Heart right ventricle (tissue), 16 donors: Measurements from ENCODE around the gene ALKBH1. TPM values are rescaled to one million over a fixed set of nuclear protein-coding genes. Genes with fewer than 3 reads are reported as not detected.

ENCODE experiments used
- ATAC-seq, 8 donors: fragments of 200-7000 bp; cut with Tn5 transposase; one replicate each; pipeline ENCODE4 v1.9.1; 2020; ENCODE audit warnings: mild to moderate bottlenecking in 8 of 8, moderate library complexity in 8 of 8, moderate number of reproducible peaks in 1 of 8
- DNase-seq, 2 donors: peaks; one replicate each; pipeline ENCODE4 v3.0.0-alpha.2; 2020
- H3K27ac ChIP-seq, 10 donors: fragments of 200-600 bp; sonication (generic) in 2 of 10; one replicate each; pipeline versions ENCODE4 v1.5.0 to v1.8.0; 2020 to 2022; ENCODE audit warnings: mild to moderate bottlenecking in 3 of 10
- H3K27me3 ChIP-seq, 7 donors: fragments of 200-600 bp; one replicate each; pipeline ENCODE4 v1.8.0; 2021 to 2022; ENCODE audit warnings: mild to moderate bottlenecking in 2 of 7
- H3K36me3 ChIP-seq, 9 donors: fragments of 200-600 bp; sonication (generic) in 1 of 9; one replicate each; pipeline versions ENCODE4 v1.5.0 to v1.8.0; 2020 to 2022; ENCODE audit warnings: mild to moderate bottlenecking in 2 of 9
- H3K4me1 ChIP-seq, 9 donors: fragments of 200-600 bp; sonication (generic) in 1 of 9; one replicate each; pipeline versions ENCODE4 v1.5.0 to v1.8.0; 2020 to 2022; ENCODE audit warnings: mild to moderate bottlenecking in 4 of 9
- H3K4me3 ChIP-seq, 10 donors: fragments of 200-600 bp; sonication (generic) in 2 of 10; one replicate each; pipeline versions ENCODE4 v1.5.0 to v1.8.0; 2020 to 2022; ENCODE audit warnings: mild to moderate bottlenecking in 7 of 10, moderate library complexity in 2 of 10
- H3K9me3 ChIP-seq, 11 donors: fragments of 200-600 bp in 10 of 11; sonication (generic) in 2 of 11; one replicate each; pipeline versions ENCODE4 v1.5.0 to v1.8.0; 2013 to 2022; ENCODE audit warnings: mild to moderate bottlenecking in 2 of 11, control low read depth in 1 of 11, moderate library complexity in 1 of 11
- WGBS, 2 donors: extraction: QIAGEN DNeasy Blood & Tissue Kit; methylation state at CpG; one replicate each; pipeline ENCODE4 v1.1.7; 2013; ENCODE audit warnings: inconsistent platforms in 1 of 2; 5-methylcytosine and 5-hydroxymethylcytosine counted together
- intact Hi-C, 10 donors: fragments of 100-400 bp; cut with DNase I; formaldehyde crosslinking; loops; one replicate each; pipeline versions ENCODE4 v1.11.1 to v1.14.2; 2022
- polyA plus RNA-seq, 2 donors: library from polyadenylated mRNA; stranded (reverse); fragments of 200-250 nt; gene quantifications; one replicate each; pipeline ENCODE4 v1.2.3, GENCODE V29; 2013
- total RNA-seq, 10 donors: library from RNA; stranded (reverse); fragmentation: NEBNext Ultra II Directional in 3 of 10; extraction: Animal tissue kit (Norgen Biotek cat#: 25700) in 3 of 10; gene quantifications; one replicate each; pipeline versions ENCODE4 v1.2.1 to v1.2.4, GENCODE V29; 2021 to 2023
- TF ChIP-seq, protein P1 (sequence below), 9 donors: fragments of 200-600 bp; sonication (generic) in 2 of 9; IDR thresholded peaks; one replicate each; pipeline versions ENCODE4 v1.5.0 to v1.8.0; 2021 to 2022; ENCODE audit warnings: antibody characterized with exemption in 9 of 9, mild to moderate bottlenecking in 5 of 9, moderate library complexity in 1 of 9
- donor health status: Arrhythmogenic right ventricular cardiomyopathy.
- donor health status: ischemic (EF 13 %, LVEDD 7.1; RV severe dilation, severe dysfunction).
- donor health status: healthy with polysubstance abuse.
- donor health status: DM: no; HTN: yes; CAD: no.
- donor health status: DM: no; HTN: no; CAD: no.
- donor health status: ischemic (EF 25% LVEDD 6.9; RV normal size, moderate dysfunction).
- donor health status: ischemic (EF 25% LVEDD 5.7; RV mildly dilated, moderate dysfunction).
- donor health status: healthy.
- donor health status: DM: yes; HTN: yes; CAD: no.
- donor health status: Ischemic cardiomyopathy.
- donor health status: ischemic (EF 35%, LVEDD 5.7; RV mildly dilated, moderate dysfunction).
- donor health status: nonischemic (EF 11% LVEDD 7.7; RV severe dilation, severe dysfunction).
- donor health status: DM: yes; HTN: yes; CAD: no.
- donor health status: PGD.
- donor health status: ischemic (EF 29% LVEDD 5.4; RV normal size, mild dysfunction).
- donor health status: nonischemic (EF 23%, LVEDD 6.1; RV moderate dilation, normal function).

The ALKBH1 gene
- total and polyA plus RNA-seq, 12 donors, result 3.9 to 12.9 (median 11.3) TPM

DNA sequence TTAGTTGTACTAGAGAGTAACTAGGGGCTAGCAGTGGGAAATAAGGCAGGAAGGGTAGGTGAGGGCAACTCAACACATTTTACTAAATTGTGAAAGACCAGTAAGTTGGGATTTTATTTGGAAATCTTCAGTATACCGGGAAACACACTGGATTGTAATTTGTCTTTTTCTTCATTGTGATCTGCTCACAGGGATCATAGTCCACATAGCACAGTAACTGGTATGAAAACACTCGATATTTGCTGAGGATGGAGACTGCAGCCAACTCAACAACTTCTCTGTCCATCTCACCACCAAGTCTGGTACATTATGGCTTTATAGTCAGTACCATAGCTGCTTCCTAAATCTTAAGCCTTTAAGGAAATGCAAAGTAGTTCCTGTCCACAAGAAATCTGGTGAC lies 2.5 kb upstream of the ALKBH1 start:
- no peak for ATAC-seq
- peaks cover 0 to 59% (median 21%) of the 10 kb centered on the region in 9 donors for H3K36me3 ChIP-seq

GRCh38 chr14:77709412-77709811 lies 1.6 kb upstream of the ALKBH1 start:
- Histone ChIP-seq H3K4me3 (peak overlapping the region in 4 of 10 donors; percentile 70 to 92 (median 88)), H3K9me3 (no peaks in the 10 kb centered on the region), H3K36me3 (peaks cover 0 to 59% (median 13%) of the 10 kb centered on the region in 9 donors), H3K27ac (no peak overlapping the region), H3K4me1 (peaks cover 3 to 41% (median 30%) of the 10 kb centered on the region in 9 donors), H3K27me3 (no peaks in the 10 kb centered on the region)
- intact Hi-C loops, result loop anchor here in 7 of 10 donors (2.0 to 10.0 kb wide), 6 partner anchors 51 to 255 kb away; partner anchors contain the start of genes AHSA1 (in 5 of the 7), VIPAS39 (in 5 of the 7) and SNW1 (in 1 of the 7)
- 76 to 83% methylated on average over 3 of the region's 3 CpGs for WGBS, 2 donors
- DNase-seq (no peak), ATAC-seq (no peak)
- TF ChIP-seq, protein P1, sequence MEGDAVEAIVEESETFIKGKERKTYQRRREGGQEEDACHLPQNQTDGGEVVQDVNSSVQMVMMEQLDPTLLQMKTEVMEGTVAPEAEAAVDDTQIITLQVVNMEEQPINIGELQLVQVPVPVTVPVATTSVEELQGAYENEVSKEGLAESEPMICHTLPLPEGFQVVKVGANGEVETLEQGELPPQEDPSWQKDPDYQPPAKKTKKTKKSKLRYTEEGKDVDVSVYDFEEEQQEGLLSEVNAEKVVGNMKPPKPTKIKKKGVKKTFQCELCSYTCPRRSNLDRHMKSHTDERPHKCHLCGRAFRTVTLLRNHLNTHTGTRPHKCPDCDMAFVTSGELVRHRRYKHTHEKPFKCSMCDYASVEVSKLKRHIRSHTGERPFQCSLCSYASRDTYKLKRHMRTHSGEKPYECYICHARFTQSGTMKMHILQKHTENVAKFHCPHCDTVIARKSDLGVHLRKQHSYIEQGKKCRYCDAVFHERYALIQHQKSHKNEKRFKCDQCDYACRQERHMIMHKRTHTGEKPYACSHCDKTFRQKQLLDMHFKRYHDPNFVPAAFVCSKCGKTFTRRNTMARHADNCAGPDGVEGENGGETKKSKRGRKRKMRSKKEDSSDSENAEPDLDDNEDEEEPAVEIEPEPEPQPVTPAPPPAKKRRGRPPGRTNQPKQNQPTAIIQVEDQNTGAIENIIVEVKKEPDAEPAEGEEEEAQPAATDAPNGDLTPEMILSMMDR (IDR thresholded peaks at IDR 0.05), result no peak

More for the DNA sequence above, 2.5 kb upstream of the ALKBH1 start:
- TF ChIP-seq, protein P1 (IDR thresholded peaks at IDR 0.05), result no peak
- no peak overlapping the region for H3K27ac ChIP-seq
- no peak for DNase-seq
- intact Hi-C loops, result no loop called here
- WGBS, 2 donors, result 80 to 91% methylated on average over 2 of the region's 2 CpGs
- H3K4me3 ChIP-seq, result no peak overlapping the region
- H3K4me1 ChIP-seq, result peaks cover 3 to 41% (median 30%) of the 10 kb centered on the region in 9 donors
- no peaks in the 10 kb centered on the region for H3K9me3 ChIP-seq
- H3K27me3 ChIP-seq, result no peaks in the 10 kb centered on the region

DNA sequence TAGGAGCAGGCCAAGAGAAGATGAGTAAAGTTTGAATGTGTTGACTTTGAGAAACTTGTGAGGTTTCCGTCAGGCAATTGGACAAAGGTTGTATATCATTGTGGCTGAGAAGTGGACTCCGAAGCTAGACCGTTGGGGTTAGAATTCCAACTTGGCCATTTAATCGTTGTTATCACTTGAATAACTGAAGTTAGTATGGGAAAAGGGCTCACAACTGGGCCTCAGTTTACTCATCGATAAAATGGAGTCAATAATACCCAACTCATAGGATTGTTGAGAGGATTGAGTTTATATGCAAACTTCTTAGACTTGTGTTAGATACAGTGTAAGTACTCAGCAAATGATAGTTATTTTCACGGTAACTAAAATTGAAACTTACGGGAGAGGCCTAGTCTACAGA lies 926 bp upstream of the ALKBH1 start:
- TF ChIP-seq, protein P1 (IDR thresholded peaks at IDR 0.05), result no peak
- peak overlapping the region in 3 of 10 donors; percentile 62 to 86 (median 74) for H3K27ac ChIP-seq
- ATAC-seq (no peak), DNase-seq (no peak)
- H3K27me3 ChIP-seq, result no peaks in the 10 kb centered on the region
- H3K36me3 ChIP-seq, result peaks cover 0 to 59% (median 17%) of the 10 kb centered on the region in 9 donors
- 13 to 20% methylated on average over 7 of the region's 7 CpGs for WGBS, 2 donors
- no peaks in the 10 kb centered on the region for H3K9me3 ChIP-seq
- peak overlapping the region; percentile 70 to 99 (median 92) for H3K4me3 ChIP-seq
- H3K4me1 ChIP-seq, result peaks cover 3 to 41% (median 30%) of the 10 kb centered on the region in 9 donors
- intact Hi-C loops, result loop anchor here in 7 of 10 donors (2.0 to 10.0 kb wide), 6 partner anchors 51 to 254 kb away; partner anchors contain the start of genes AHSA1 (in 5 of the 7), VIPAS39 (in 5 of the 7) and SNW1 (in 1 of the 7)

- Histone ChIP-seq H3K36me3 (peaks cover 0 to 59% (median 27%) of the 10 kb centered on the region in 9 donors), H3K4me1 (peaks cover 3 to 41% (median 30%) of the 10 kb centered on the region in 9 donors), H3K27me3 (no peaks in the 10 kb centered on the region), H3K9me3 (no peaks in the 10 kb centered on the region), H3K27ac (peak overlapping the region in 9 of 10 donors; percentile 41 to 86 (median 74)), H3K4me3 (peak overlapping the region; percentile 70 to 99 (median 92))
- TF ChIP-seq, protein P1 (IDR thresholded peaks at IDR 0.05), result peak in 6 of 9 donors; percentile 14 to 52 (median 38)
- WGBS, 2 donors, result 0 to 2% methylated on average over 14 of the region's 14 CpGs
- intact Hi-C loops, result loop anchor here in 6 of 10 donors (2.0 to 10.0 kb wide), 6 partner anchors 50 to 253 kb away; partner anchors contain the start of genes AHSA1 (in 5 of the 6) and VIPAS39 (in 5 of the 6)
- DNase-seq (peak in 1 of 2 donors; percentile 15), ATAC-seq (peak; percentile 26 to 76 (median 72))
Measured at GRCh38 chr14:77707355-77707723, 484 bp downstream of the ALKBH1 start.
